GM21619 (cell line): ENCODE measurements around the gene MNDA.
"Not testable (repeated sequence)": the region's sequence is repeated elsewhere in the genome, so short reads cannot be mapped to it uniquely, and the experiment has no call there.

Experiments
- ATAC-seq: cut with Tn5 transposase; IDR thresholded peaks from one replicate; pipeline ENCODE4 v1.9.1; 2021; ENCODE audit not compliant: unreplicated experiment

The MNDA gene

DNA sequence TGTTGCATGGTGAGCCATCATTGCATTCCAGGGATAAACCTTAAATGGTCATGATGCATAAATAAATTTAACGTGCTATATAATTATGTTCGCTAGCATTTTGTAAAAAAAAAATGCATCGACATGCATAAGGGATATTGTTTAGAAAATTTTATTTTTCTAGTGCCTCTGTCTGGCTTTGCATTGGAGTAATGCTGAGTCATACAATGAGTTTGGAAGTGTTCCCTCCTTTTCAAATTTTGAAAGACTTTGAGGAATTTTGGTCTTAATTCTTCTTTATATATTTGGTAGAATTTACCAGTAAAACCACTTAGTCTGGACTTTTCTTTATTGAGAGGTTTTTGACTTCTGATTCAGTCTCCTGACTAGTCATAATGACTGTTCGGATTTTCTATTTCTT, 4.9 kb downstream of the MNDA start:
- no peak for ATAC-seq

DNA sequence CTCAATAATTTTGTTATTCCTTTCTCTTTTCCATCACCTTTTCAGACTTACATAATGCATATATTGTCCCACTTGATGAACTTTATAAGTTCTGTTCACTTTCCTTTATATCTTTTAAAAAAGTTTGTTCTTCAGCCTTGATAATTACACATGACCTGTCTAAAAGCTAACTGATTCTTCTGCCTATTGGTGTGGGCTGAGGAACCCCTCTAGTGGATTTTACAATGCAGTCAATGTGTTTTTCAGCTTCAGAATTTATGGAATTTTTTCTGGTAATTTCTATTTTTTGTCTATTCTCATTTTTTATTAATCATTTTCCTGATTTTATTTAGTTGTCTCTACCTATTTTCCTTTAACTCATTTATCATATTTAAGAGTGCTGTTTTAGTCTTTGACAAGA, 7.5 kb downstream of the MNDA start:
- ATAC-seq, result no peak

- no peak for ATAC-seq
These were observed 8.4 kb downstream of the MNDA start for GRCh38 chr1:158839566-158839965.

GRCh38 chr1:158840236-158840635, 9.1 kb downstream of the MNDA start:
- ATAC-seq, result no peak

DNA sequence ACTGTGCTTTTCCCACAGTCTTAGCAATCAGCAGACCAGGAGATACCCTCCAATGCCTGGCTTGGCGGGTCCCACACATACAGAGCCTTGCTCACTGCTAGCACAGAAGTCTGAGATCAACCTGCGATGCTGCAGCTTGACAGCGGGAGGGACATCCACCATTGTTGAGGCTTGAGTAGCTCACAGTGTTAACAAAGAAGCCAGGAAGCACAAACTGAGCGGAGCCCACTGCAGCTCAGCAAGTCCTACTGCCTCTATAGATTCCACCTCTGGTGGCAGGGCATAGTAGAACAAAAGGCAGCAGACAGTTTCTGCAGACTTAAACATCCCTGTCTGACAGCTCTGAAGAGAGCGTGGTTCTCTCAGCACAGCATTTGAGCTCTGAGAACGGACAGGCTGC, 33.4 kb downstream of the MNDA start:
- no peak for ATAC-seq

DNA sequence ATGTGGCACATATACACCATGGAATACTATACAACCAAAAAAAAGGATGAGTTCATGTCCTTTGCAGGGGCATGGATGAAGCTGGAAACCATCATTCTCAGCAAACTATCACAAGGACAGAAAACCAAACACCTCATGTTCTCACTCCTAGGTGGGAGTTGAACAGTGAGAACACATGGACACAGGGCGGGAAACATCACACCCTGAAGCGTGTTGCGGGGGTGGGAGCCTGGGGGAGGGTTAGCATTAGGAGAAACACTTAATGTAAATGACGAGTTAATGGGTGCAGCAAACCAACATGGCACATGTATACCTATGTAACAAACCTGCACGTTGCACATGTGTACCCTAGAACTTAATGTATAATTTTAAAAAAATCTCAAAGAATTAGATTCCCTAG, 39.3 kb downstream of the MNDA start:
- ATAC-seq, result not testable (repeated sequence)

GRCh38 chr1:158873141-158873540, 42.0 kb downstream of the MNDA start:
- ATAC-seq, result no peak

GRCh38 chr1:158893654-158894053, 62.5 kb downstream of the MNDA start:
- ATAC-seq, result no peak

- no peak for ATAC-seq
These were observed 67.6 kb downstream of the MNDA start for GRCh38 chr1:158898722-158899121.
